Measurements from ENCODE around the gene GLT6D1.
"Not testable (repeated sequence)": the region's sequence is repeated elsewhere in the genome, so short reads cannot be mapped to it uniquely, and the experiment has no call there.

The GLT6D1 gene, protein sequence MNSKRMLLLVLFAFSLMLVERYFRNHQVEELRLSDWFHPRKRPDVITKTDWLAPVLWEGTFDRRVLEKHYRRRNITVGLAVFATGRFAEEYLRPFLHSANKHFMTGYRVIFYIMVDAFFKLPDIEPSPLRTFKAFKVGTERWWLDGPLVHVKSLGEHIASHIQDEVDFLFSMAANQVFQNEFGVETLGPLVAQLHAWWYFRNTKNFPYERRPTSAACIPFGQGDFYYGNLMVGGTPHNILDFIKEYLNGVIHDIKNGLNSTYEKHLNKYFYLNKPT

GRCh38 chr9:135639196-135639595 lies at the start of gene GLT6D1:
Gene GLT6D1, minus strand, starts transcription at chr9:135639540. Its CDS starts 353 bp downstream, at chr9:135639187.
- no peak for DNase-seq

DNA sequence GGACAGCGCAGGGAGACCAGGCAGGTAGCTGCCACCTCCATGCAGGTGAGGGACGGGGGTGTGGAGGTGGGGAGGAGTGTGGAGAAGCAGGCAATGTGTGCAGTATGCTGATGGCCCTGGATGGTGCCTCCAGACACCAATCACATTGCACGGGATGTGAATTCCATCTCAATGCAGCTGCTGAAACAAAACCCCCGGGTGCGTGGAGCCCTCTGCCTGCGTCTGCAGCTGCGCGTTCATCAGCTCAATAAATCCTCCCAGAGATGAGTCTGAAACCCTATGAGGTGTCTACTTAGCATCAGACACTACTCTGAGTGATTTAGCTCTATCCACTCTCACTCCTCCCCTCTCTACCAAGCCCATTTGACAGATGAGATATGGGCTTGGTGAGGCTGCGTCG lies 49.7 kb upstream of the GLT6D1 start:
- DNase-seq: no peak

- no peak for DNase-seq
Observed at GRCh38 chr9:135687216-135687615, 47.9 kb upstream of the GLT6D1 start.

- no peak for DNase-seq
Observed at GRCh38 chr9:135684691-135685090, 45.4 kb upstream of the GLT6D1 start.

- no peak for DNase-seq
Observed at GRCh38 chr9:135683401-135684034, 44.2 kb upstream of the GLT6D1 start.

DNA sequence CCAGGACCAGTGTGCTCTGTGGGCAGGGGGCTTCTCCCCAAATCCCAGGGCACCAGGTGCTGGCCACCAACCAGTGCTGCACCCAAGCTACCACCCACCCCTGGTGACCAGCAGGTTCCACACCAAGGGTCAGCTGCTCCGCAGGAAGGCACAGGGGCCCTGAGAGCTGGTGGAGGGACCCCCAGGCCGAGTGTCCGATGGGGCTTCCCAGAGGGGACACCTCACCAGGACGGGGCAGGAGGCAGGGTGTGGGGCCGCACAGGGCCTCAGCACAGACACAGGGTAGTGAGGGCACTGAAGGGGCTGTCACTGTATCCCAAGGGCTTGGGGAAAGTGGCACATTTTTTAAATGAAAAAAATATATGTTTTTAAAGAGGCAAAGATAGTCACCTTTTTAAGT lies 41.8 kb upstream of the GLT6D1 start:
- DNase-seq: no peak

GRCh38 chr9:135680056-135680455 lies 40.7 kb upstream of the GLT6D1 start:
- no peak for DNase-seq

- no peak for DNase-seq
Observed at GRCh38 chr9:135678236-135679017, 39.1 kb upstream of the GLT6D1 start.

GRCh38 chr9:135677641-135678168 lies 38.4 kb upstream of the GLT6D1 start:
- no peak for DNase-seq

GRCh38 chr9:135676891-135677290 lies 37.6 kb upstream of the GLT6D1 start:
- DNase-seq: no peak

- DNase-seq: no peak
Observed at GRCh38 chr9:135674977-135675376, 35.6 kb upstream of the GLT6D1 start.

DNA sequence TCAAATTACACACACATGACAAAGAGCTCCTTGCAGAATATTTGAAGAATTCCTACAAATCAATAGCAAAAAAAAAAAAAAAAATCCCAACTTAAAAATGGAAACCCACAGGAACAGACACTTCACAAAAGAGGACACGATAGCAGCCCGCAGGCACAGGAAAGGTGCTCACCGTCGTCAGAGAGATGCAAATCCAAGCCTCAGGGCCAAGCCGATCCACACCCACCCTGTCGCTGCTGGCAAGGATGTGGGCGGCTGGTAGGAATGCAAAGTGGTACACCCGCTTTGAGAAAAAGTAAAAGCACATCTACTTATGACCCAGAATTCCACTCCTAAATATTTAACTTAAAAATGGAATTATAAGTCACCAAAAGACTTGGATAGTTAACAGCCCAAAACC lies 34.6 kb upstream of the GLT6D1 start:
- no peak for DNase-seq

DNA sequence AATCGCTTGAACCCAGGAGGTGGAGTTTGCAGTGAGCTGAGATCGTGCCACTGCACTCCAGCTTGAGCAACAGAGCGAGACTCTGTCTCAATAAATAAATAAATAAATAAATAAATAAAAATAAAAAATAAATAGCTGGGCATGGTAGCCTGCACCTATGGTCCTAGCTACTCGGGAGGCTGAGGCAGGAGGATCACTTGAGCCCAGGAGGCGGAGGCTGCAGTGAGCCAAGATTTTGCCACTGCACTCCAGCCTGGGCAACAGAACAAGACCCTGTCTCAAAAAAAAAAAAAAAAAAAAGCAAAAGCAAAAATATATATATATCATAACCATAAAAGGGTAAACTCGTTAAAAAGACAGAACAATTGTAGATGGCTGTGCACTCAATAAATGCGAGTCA lies 33.4 kb upstream of the GLT6D1 start:
- DNase-seq: not testable (repeated sequence)

- DNase-seq: no peak
Observed at GRCh38 chr9:135671591-135672041, 32.3 kb upstream of the GLT6D1 start.

- no peak for DNase-seq
Observed at GRCh38 chr9:135670721-135671590, 31.6 kb upstream of the GLT6D1 start.

- DNase-seq: no peak
Observed at GRCh38 chr9:135669616-135670285, 30.4 kb upstream of the GLT6D1 start.

- DNase-seq: not testable (repeated sequence)
Observed at GRCh38 chr9:135669018-135669417, 29.7 kb upstream of the GLT6D1 start.

- no peak for DNase-seq
Observed at GRCh38 chr9:135667463-135668001, 28.2 kb upstream of the GLT6D1 start.

DNA sequence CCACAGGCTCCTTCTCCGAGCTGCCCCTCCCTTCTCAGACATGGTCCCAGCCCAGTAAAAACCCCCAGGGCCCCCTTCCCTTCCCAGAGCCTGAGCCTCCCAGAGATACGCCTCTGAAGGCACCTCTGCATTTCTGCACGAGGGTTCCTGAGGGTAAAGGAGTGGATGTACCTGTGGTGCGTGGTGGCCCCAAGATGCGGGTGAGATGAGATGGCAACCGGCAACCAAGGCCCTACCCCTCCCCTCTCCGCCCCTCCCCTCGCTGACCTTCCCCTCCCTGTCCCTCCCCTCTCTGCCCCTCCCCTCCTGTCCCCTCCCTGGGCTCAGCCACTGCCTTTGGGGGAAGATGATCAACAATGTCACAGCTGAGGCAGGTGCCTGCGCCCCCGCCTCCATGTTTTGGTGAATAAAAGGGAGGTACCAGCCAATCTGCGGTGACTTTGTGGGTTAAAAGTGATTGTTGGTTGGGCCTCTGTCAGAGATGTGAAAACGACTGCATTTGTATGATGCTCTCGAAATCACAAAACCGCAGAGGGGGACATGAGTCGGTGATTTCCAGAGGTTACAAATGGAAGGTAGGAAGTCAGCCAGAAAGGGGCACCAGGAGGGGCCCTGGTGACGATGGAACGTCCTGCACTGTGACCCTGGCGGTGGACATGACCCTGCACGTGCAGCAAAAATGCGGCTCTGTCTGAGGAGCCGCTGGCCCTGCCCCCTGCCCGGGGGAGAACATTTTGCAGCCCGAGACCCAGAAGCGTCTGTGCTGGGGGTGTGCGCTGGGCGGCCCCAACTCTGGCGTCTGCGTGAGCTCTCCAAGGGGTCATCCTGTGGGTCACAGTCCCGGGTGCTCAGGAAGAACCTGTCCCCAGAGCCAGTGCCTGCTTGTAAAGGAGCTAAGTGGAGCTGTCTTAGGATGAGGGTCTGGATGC lies 27.5 kb upstream of the GLT6D1 start:
- DNase-seq: no peak

DNA sequence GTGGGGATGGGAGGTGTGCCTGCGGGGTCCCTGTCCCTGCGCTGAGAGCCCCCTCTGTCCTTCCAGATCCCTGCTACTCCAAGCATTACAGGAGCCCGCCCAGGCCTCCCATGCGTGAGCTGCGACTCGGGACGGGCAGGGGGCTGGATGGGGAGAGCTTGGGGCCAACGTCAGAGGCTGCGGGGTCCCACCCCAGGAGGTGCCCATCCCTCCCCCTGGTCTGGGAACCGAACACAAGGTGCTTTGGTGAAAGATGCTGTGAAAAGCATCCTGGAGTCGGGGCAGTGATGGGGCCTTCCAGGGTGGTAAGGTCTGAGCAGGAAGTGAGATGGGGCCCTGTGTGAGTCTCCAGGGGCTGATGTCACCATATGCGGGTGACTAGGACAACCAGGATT lies 26.5 kb upstream of the GLT6D1 start:
- DNase-seq: no peak

Measured in NCI-H2029 (cell line).